ENCODE measurements around the gene SCUBE3.
A peak's percentile ranks its signal among the peaks of the same experiment; 100 is the strongest.

The SCUBE3 gene

DNA sequence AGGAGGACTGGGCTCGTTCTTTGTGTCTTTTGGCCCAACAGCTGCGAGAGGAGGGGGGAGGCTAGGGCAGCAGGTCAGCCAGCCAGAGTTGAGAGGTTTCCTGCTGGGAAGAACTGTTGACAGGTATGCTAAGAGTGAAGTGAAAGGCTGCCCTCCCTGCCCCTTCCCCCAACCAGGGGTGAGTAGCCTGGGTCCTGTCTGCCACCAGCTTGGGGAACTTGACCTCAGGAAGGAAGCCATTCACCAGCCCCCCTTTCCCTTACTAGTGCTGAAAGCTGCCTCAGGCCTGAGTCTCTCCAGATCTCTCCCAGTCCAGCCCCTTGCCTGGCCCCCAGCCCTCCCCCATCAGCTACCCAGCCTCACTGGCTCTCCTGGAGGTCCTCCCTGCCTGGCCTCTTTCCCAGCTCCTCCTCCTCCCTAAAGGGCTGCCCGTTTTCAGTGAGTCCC lies 25.1 kb downstream of the SCUBE3 start:
- Mint-ChIP-seq H3K27me3 (ENCODE audit: low read depth) (no peaks in the 10 kb centered on the region), H3K9me3 (no peaks in the 10 kb centered on the region), H3K27ac (peak overlapping the region; percentile 38 to 82 (median 40)), H3K36me3 (ENCODE audit: low read depth) (peaks cover 45% of the 10 kb centered on the region), H3K4me3 (no peak overlapping the region), H3K4me1 (peaks cover 34% of the 10 kb centered on the region)
- TF ChIP-seq, protein P1, sequence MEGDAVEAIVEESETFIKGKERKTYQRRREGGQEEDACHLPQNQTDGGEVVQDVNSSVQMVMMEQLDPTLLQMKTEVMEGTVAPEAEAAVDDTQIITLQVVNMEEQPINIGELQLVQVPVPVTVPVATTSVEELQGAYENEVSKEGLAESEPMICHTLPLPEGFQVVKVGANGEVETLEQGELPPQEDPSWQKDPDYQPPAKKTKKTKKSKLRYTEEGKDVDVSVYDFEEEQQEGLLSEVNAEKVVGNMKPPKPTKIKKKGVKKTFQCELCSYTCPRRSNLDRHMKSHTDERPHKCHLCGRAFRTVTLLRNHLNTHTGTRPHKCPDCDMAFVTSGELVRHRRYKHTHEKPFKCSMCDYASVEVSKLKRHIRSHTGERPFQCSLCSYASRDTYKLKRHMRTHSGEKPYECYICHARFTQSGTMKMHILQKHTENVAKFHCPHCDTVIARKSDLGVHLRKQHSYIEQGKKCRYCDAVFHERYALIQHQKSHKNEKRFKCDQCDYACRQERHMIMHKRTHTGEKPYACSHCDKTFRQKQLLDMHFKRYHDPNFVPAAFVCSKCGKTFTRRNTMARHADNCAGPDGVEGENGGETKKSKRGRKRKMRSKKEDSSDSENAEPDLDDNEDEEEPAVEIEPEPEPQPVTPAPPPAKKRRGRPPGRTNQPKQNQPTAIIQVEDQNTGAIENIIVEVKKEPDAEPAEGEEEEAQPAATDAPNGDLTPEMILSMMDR (IDR thresholded peaks at IDR 0.05; ENCODE audit: unreplicated experiment in 3 of 3): no peak

DNA sequence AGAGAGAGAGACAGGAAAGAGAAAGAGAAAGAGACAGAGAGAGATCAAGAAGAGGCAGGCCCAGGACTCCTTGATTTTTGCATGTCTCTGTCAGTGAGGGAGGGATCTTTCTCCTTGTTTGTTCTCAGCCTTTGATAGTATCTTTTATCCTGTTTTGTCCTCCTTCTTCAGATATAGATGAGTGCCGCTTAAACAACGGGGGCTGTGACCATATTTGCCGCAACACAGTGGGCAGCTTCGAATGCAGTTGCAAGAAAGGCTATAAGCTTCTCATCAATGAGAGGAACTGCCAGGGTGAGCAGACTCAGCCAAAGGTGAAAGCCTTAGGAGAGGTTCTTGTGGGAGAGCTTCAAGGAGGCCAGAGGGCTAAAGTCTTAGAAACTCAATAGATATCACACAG lies 25.8 kb downstream of the SCUBE3 start:
- H3K27me3 Mint-ChIP-seq (ENCODE audit: low read depth): no peaks in the 10 kb centered on the region
- H3K4me3 Mint-ChIP-seq: no peak overlapping the region
- H3K27ac Mint-ChIP-seq: peak overlapping the region in 2 of 3 experiments; percentile 37 to 82
- TF ChIP-seq, protein P1 (IDR thresholded peaks at IDR 0.05; ENCODE audit: unreplicated experiment in 3 of 3): no peak
- H3K36me3 Mint-ChIP-seq (ENCODE audit: low read depth): peaks cover 45% of the 10 kb centered on the region
- no peaks in the 10 kb centered on the region for H3K9me3 Mint-ChIP-seq
- H3K4me1 Mint-ChIP-seq: peaks cover 34% of the 10 kb centered on the region

DNA sequence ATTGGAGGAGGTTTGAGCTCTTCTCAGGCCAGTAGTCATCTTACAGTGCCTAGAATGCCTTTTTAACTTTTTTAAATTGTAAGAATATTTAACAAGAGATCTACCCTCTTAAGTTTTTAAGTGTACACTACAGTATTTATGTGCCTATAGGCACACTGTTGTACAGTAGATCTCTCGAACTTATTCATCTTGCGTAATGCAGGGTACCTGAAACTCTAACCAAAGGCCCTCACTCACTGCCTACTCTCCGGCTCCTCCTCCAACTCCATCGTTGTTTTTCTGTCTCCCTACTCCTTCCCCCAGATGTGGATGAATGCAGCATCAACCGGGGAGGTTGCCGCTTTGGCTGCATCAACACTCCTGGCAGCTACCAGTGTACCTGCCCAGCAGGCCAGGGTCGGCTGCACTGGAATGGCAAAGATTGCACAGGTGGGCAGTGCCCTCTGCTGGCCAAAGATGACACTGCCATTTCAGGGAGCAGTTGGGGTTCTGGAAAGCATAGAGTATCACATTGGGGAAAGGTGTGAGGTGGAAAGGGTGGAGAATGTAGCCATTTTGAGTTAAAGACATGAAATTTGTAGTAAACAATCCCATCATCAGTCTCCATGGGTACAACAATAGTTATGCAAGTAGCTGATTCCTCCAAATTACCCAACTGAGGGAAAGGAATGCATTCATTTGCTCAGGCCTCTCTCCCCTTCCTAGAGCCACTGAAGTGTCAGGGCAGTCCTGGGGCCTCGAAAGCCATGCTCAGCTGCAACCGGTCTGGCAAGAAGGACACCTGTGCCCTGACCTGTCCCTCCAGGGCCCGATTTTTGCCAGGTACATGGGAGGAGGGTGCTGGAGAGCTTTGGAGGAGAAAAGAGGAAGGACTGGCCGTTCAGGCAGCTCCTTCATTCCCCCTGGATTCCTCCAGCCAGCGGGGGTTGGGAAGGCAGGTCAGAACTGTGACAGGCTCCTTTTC lies 27.4 kb downstream of the SCUBE3 start:
- no peak overlapping the region for H3K4me3 Mint-ChIP-seq
- H3K4me1 Mint-ChIP-seq: peaks cover 34% of the 10 kb centered on the region
- H3K27ac Mint-ChIP-seq: peak overlapping the region; percentile 4 to 50 (median 9)
- H3K36me3 Mint-ChIP-seq (ENCODE audit: low read depth): peaks cover 45% of the 10 kb centered on the region
- TF ChIP-seq, protein P1 (IDR thresholded peaks at IDR 0.05; ENCODE audit: unreplicated experiment in 3 of 3): peak; percentile 96 to 97 (median 97)
- no peaks in the 10 kb centered on the region for H3K9me3 Mint-ChIP-seq
- H3K27me3 Mint-ChIP-seq (ENCODE audit: low read depth): no peaks in the 10 kb centered on the region

DNA sequence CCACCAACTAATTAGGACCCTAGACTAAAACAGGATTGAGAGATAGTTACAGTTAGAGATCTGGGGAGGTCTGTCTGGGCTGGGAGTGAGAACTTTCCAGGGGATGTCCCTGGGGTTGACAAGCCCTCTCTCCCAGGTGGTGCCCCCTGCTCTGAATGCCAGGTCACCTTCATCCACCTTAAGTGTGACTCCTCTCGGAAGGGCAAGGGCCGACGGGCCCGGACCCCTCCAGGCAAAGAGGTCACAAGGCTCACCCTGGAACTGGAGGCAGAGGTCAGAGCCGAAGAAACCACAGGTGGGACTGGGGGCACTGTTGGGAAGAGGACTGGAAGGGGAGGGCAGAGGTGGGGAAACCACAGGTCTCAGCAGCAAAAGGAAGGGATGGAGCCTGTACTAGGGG lies 28.7 kb downstream of the SCUBE3 start:
- H3K4me3 Mint-ChIP-seq: no peak overlapping the region
- H3K27me3 Mint-ChIP-seq (ENCODE audit: low read depth): no peaks in the 10 kb centered on the region
- TF ChIP-seq, protein P1 (IDR thresholded peaks at IDR 0.05; ENCODE audit: unreplicated experiment in 3 of 3): no peak
- no peak overlapping the region for H3K27ac Mint-ChIP-seq
- H3K36me3 Mint-ChIP-seq (ENCODE audit: low read depth): peaks cover 39% of the 10 kb centered on the region
- H3K9me3 Mint-ChIP-seq: no peaks in the 10 kb centered on the region
- peaks cover 28% of the 10 kb centered on the region for H3K4me1 Mint-ChIP-seq

DNA sequence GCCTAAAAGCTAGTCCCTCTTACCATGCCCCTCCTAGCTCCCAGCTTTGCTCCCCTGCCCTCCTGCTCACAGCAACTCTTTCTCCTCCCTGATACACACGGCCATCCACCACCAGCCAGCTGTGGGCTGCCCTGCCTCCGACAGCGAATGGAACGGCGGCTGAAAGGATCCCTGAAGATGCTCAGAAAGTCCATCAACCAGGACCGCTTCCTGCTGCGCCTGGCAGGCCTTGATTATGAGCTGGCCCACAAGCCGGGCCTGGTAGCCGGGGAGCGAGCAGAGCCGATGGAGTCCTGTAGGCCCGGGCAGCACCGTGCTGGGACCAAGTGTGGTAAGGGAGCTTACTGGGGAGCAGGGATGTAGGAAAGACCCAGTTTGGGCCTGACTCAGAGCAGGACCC lies 29.1 kb downstream of the SCUBE3 start:
- no peaks in the 10 kb centered on the region for H3K9me3 Mint-ChIP-seq
- peaks cover 24% of the 10 kb centered on the region for H3K4me1 Mint-ChIP-seq
- peaks cover 43% of the 10 kb centered on the region for H3K36me3 Mint-ChIP-seq (ENCODE audit: low read depth)
- no peak overlapping the region for H3K27ac Mint-ChIP-seq
- no peaks in the 10 kb centered on the region for H3K27me3 Mint-ChIP-seq (ENCODE audit: low read depth)
- H3K4me3 Mint-ChIP-seq: no peak overlapping the region
- TF ChIP-seq, protein P1 (IDR thresholded peaks at IDR 0.05; ENCODE audit: unreplicated experiment in 3 of 3): no peak
